SK-N-SH treated with all-trans-retinoic acid at 6 μM for 48 hours (cell line): ENCODE data around the gene RPRD2.

Experiments used
- ATAC-seq: fragments of 200-7000 bp; cut with Tn5 transposase; 3 replicates; pipeline ENCODE4 v1.9.1; 2020; ENCODE audit warnings: mild to moderate bottlenecking, moderate library complexity
- ARNTL ChIP-seq: fragments of 450-650 bp; formaldehyde crosslinking; IDR thresholded peaks from 2 replicates; pipeline ENCODE4 v1.5.0; 2020; ENCODE audit warnings: low read depth, mild to moderate bottlenecking, moderate library complexity, borderline replicate concordance
- BACH2 ChIP-seq: fragments of 250-450 bp; sonication (Bioruptor Pico); IDR thresholded peaks from 2 replicates; pipeline ENCODE4 v1.9.0; 2021; ENCODE audit warnings: mild to moderate bottlenecking, borderline replicate concordance
- CSDC2 ChIP-seq: fragments of 250-450 bp; sonication (Bioruptor Pico); IDR thresholded peaks from 2 replicates; pipeline ENCODE4 v1.5.0; 2020; ENCODE audit warnings: mild to moderate bottlenecking, moderate library complexity
- ESRRG ChIP-seq: fragments of 250-450 bp; sonication (Bioruptor Pico); IDR thresholded peaks from 2 replicates; pipeline ENCODE4 v1.6.1; 2021; ENCODE audit warnings: mild to moderate bottlenecking
- GLIS3 ChIP-seq: fragments of 250-450 bp; sonication (Bioruptor Pico); IDR thresholded peaks from 2 replicates; pipeline ENCODE4 v1.5.0; 2020; ENCODE audit warnings: mild to moderate bottlenecking, moderate library complexity
- ISL1 ChIP-seq: fragments of 250-450 bp; sonication (Bioruptor Pico); IDR thresholded peaks from 2 replicates; pipeline ENCODE4 v2.1.2; 2022; ENCODE audit warnings: mild to moderate bottlenecking, moderate library complexity
- OSR1 ChIP-seq: fragments of 250-450 bp; sonication (Bioruptor Pico); IDR thresholded peaks from 2 replicates; pipeline ENCODE4 v1.8.0; 2022; ENCODE audit warnings: moderate library complexity, mild to moderate bottlenecking, inconsistent platforms
- PPARA ChIP-seq: fragments of 250-450 bp; sonication (Bioruptor Pico); IDR thresholded peaks from 2 replicates; pipeline ENCODE4 v1.5.0; 2020; ENCODE audit warnings: mild to moderate bottlenecking, borderline replicate concordance
- RARB ChIP-seq: fragments of 250-450 bp; sonication (Bioruptor Pico); IDR thresholded peaks from 2 replicates; pipeline ENCODE4 v1.8.0; 2021; ENCODE audit warnings: mild to moderate bottlenecking, moderate library complexity
- SNAI2 ChIP-seq: fragments of 250-450 bp; sonication (Bioruptor Pico); IDR thresholded peaks from 2 replicates; pipeline ENCODE4 v1.5.0; 2020; ENCODE audit warnings: mild to moderate bottlenecking, moderate library complexity
- TCF4 ChIP-seq: fragments of 250-450 bp; sonication (Bioruptor Pico); IDR thresholded peaks from 2 replicates; pipeline ENCODE4 v1.8.0; 2021; ENCODE audit warnings: mild to moderate bottlenecking, moderate library complexity, borderline replicate concordance
- TOX ChIP-seq: fragments of 250-450 bp; sonication (Bioruptor Pico); IDR thresholded peaks from 2 replicates; pipeline ENCODE4 v1.8.0; 2021; ENCODE audit warnings: mild to moderate bottlenecking, moderate library complexity, borderline replicate concordance
- ZC3H10 ChIP-seq: fragments of 250-450 bp; sonication (Bioruptor Pico); IDR thresholded peaks from 2 replicates; pipeline ENCODE4 v1.5.1; 2021; ENCODE audit warnings: mild to moderate bottlenecking, moderate library complexity
- ZFP3 ChIP-seq: fragments of 250-450 bp; sonication (Bioruptor Pico); IDR thresholded peaks from 2 replicates; pipeline ENCODE4 v1.5.0; 2020; ENCODE audit warnings: mild to moderate bottlenecking, moderate library complexity
- ZFP30 ChIP-seq: fragments of 450-650 bp; formaldehyde crosslinking; IDR thresholded peaks from 2 replicates; pipeline ENCODE4 v1.5.0; 2022; ENCODE audit warnings: mild to moderate bottlenecking, moderate library complexity
- ZNF565 ChIP-seq: fragments of 450-650 bp; formaldehyde crosslinking; conservative IDR thresholded peaks from 2 replicates; pipeline ENCODE4 v1.5.0; 2020; ENCODE audit warnings: low read depth, mild to moderate bottlenecking, moderate library complexity
- ZNF70 ChIP-seq: fragments of 450-650 bp; formaldehyde crosslinking; IDR thresholded peaks from 2 replicates; pipeline ENCODE4 v1.5.0; 2020; ENCODE audit warnings: mild to moderate bottlenecking, moderate library complexity
- TF ChIP-seq, protein P1 (sequence below): fragments of 250-450 bp; sonication (Bioruptor Pico); IDR thresholded peaks from 2 replicates; pipeline ENCODE4 v1.5.0; 2020; ENCODE audit warnings: mild to moderate bottlenecking, moderate library complexity
- TF ChIP-seq, protein P2 (sequence below): fragments of 250-450 bp; sonication (Bioruptor Pico); IDR thresholded peaks from 2 replicates; pipeline ENCODE4 v1.5.1; 2021; ENCODE audit warnings: mild to moderate bottlenecking, moderate library complexity
- TF ChIP-seq, protein P3 (sequence below): fragments of 250-450 bp; sonication (Bioruptor Pico); IDR thresholded peaks from 2 replicates; pipeline ENCODE4 v1.8.0; 2021; ENCODE audit warnings: low read depth, mild to moderate bottlenecking, moderate library complexity, borderline replicate concordance
- TF ChIP-seq, protein P4 (sequence below): fragments of 250-450 bp; sonication (Bioruptor Pico); IDR thresholded peaks from 2 replicates; pipeline ENCODE4 v1.8.0; 2020; ENCODE audit warnings: mild to moderate bottlenecking, moderate library complexity, borderline replicate concordance

RPRD2 gene

DNA sequence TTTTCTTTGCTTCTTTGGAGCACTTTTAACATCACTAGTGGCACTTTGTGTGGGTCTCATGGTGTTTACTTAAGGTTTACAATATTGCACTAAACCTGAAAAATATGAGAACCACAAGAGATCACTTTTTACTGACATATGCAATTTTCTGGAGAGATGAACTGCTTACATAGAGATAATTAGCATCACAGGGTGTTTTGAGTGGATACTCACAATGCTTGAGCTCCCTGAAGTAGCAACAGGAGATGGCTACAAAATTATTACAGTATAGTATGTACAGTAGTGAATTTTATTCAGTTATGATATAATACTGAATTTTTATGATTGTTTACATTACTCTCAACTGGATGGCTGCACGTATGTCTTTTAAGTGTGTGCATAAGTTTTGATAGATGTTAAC is 22.6 kb downstream of the RPRD2 start:
- ATAC-seq, result no peak
- TF ChIP-seq ZNF70 (CRISPR knock-in tag) (no peak), SNAI2 (CRISPR knock-in tag) (no peak), ZNF565 (no peak), OSR1 (no peak), PPARA (CRISPR knock-in tag) (no peak), TCF4 (CRISPR knock-in tag) (no peak), ARNTL (CRISPR knock-in tag) (no peak), GLIS3 (CRISPR knock-in tag) (no peak)
- TF ChIP-seq, protein P1, sequence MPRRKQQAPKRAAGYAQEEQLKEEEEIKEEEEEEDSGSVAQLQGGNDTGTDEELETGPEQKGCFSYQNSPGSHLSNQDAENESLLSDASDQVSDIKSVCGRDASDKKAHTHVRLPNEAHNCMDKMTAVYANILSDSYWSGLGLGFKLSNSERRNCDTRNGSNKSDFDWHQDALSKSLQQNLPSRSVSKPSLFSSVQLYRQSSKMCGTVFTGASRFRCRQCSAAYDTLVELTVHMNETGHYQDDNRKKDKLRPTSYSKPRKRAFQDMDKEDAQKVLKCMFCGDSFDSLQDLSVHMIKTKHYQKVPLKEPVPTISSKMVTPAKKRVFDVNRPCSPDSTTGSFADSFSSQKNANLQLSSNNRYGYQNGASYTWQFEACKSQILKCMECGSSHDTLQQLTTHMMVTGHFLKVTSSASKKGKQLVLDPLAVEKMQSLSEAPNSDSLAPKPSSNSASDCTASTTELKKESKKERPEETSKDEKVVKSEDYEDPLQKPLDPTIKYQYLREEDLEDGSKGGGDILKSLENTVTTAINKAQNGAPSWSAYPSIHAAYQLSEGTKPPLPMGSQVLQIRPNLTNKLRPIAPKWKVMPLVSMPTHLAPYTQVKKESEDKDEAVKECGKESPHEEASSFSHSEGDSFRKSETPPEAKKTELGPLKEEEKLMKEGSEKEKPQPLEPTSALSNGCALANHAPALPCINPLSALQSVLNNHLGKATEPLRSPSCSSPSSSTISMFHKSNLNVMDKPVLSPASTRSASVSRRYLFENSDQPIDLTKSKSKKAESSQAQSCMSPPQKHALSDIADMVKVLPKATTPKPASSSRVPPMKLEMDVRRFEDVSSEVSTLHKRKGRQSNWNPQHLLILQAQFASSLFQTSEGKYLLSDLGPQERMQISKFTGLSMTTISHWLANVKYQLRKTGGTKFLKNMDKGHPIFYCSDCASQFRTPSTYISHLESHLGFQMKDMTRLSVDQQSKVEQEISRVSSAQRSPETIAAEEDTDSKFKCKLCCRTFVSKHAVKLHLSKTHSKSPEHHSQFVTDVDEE (CRISPR knock-in tag), result no peak

DNA sequence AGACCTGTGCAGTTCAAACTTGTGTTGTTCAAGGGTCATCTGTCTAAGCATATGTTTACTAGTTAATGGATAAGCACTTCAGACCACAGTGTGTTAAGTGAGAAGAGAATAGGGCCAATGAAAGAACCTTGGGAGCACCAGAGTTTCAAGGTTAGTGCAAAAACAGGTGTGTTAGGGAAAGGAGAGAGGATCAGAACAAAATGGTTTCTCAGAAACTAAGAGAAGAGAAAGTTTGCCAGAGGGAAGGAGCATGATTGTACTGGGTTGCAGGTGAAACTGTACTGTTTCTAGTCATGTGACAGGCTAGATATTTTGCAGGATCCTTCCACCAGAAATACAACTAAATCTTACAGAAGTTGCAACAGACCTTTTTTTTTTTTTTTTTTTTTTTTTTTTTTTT is 23.3 kb downstream of the RPRD2 start:
- no peak for TF ChIP-seq ZFP30 (CRISPR knock-in tag)
- TF ChIP-seq, protein P2, sequence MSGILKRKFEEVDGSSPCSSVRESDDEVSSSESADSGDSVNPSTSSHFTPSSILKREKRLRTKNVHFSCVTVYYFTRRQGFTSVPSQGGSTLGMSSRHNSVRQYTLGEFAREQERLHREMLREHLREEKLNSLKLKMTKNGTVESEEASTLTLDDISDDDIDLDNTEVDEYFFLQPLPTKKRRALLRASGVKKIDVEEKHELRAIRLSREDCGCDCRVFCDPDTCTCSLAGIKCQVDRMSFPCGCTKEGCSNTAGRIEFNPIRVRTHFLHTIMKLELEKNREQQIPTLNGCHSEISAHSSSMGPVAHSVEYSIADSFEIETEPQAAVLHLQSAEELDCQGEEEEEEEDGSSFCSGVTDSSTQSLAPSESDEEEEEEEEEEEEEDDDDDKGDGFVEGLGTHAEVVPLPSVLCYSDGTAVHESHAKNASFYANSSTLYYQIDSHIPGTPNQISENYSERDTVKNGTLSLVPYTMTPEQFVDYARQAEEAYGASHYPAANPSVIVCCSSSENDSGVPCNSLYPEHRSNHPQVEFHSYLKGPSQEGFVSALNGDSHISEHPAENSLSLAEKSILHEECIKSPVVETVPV (CRISPR knock-in tag), result no peak
- TF ChIP-seq ZNF70 (CRISPR knock-in tag), result no peak
- no peak for TF ChIP-seq ISL1 (CRISPR knock-in tag)
- TF ChIP-seq SNAI2 (CRISPR knock-in tag), result no peak
- TF ChIP-seq ARNTL (CRISPR knock-in tag), result no peak
- TF ChIP-seq, protein P3, sequence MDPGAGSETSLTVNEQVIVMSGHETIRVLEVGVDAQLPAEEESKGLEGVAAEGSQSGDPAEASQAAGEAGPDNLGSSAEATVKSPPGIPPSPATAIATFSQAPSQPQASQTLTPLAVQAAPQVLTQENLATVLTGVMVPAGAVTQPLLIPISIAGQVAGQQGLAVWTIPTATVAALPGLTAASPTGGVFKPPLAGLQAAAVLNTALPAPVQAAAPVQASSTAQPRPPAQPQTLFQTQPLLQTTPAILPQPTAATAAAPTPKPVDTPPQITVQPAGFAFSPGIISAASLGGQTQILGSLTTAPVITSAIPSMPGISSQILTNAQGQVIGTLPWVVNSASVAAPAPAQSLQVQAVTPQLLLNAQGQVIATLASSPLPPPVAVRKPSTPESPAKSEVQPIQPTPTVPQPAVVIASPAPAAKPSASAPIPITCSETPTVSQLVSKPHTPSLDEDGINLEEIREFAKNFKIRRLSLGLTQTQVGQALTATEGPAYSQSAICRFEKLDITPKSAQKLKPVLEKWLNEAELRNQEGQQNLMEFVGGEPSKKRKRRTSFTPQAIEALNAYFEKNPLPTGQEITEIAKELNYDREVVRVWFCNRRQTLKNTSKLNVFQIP (CRISPR knock-in tag), result no peak
- TF ChIP-seq, protein P4, sequence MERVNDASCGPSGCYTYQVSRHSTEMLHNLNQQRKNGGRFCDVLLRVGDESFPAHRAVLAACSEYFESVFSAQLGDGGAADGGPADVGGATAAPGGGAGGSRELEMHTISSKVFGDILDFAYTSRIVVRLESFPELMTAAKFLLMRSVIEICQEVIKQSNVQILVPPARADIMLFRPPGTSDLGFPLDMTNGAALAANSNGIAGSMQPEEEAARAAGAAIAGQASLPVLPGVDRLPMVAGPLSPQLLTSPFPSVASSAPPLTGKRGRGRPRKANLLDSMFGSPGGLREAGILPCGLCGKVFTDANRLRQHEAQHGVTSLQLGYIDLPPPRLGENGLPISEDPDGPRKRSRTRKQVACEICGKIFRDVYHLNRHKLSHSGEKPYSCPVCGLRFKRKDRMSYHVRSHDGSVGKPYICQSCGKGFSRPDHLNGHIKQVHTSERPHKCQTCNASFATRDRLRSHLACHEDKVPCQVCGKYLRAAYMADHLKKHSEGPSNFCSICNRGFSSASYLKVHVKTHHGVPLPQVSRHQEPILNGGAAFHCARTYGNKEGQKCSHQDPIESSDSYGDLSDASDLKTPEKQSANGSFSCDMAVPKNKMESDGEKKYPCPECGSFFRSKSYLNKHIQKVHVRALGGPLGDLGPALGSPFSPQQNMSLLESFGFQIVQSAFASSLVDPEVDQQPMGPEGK (CRISPR knock-in tag), result no peak
- TF ChIP-seq, all 23 proteins: peak for 0
- no peak for ATAC-seq

DNA sequence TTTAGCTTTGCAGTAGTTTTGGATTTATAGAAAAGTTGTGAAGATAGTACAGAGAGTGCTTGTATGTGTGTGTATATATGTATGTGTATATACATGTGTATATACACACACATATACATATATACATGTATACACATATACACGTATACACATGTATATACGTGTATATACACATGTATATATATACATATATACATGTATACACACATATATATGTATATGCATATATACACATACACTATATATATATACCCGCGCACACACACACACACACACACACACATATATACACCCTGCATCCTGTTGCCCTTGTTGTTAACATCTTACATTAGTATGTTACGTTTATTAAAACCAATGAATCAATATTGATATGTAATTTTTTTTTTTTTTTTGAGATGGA is 24.3 kb downstream of the RPRD2 start:
- ATAC-seq, result no peak
- no peak for TF ChIP-seq ZFP30 (CRISPR knock-in tag)
- no peak for TF ChIP-seq RARB (CRISPR knock-in tag)
- no peak for TF ChIP-seq ZNF565
- TF ChIP-seq ESRRG (CRISPR knock-in tag), result no peak
- TF ChIP-seq ZFP3, result no peak
- TF ChIP-seq OSR1, result no peak
- no peak for TF ChIP-seq ZC3H10 (CRISPR knock-in tag)
- no peak for TF ChIP-seq TOX
- TF ChIP-seq ARNTL (CRISPR knock-in tag), result no peak
- TF ChIP-seq TCF4 (CRISPR knock-in tag), result no peak
- no peak for TF ChIP-seq GLIS3 (CRISPR knock-in tag)

DNA sequence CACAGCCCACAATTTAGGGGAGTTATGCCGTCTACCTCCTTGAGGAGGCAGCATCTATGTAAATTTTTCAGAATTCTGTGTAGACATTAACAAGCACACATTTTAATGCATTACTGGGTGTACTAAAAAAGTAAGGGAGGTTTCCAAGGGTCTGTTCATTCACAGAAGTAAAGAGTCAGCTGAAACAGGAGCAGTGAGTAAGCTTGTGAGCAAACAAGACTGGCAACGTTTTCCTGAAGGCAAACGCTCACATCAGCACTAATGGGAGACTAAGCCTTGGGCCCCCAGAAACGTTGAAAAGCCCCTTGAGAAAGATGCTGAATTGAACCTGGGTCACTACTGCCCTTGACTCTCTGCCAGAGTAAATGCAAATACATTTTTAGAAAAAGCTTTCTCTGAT is 25.7 kb downstream of the RPRD2 start:
- ATAC-seq, result no peak
- TF ChIP-seq RARB (CRISPR knock-in tag), result no peak
- TF ChIP-seq ZNF70 (CRISPR knock-in tag), result no peak
- TF ChIP-seq ARNTL (CRISPR knock-in tag), result no peak
- TF ChIP-seq ZC3H10 (CRISPR knock-in tag), result no peak
- no peak for TF ChIP-seq BACH2 (CRISPR knock-in tag)
- TF ChIP-seq PPARA (CRISPR knock-in tag), result no peak
- TF ChIP-seq, protein P4 (CRISPR knock-in tag), result no peak
- no peak for TF ChIP-seq CSDC2
- TF ChIP-seq, protein P2 (CRISPR knock-in tag), result no peak
- TF ChIP-seq ESRRG (CRISPR knock-in tag), result no peak
- TF ChIP-seq, protein P1 (CRISPR knock-in tag), result no peak
